ENCODE measurements around the gene USP30. TPM values are rescaled to one million over a fixed set of nuclear protein-coding genes. Genes with fewer than 3 reads are reported as not detected.
"Not testable (repeated sequence)": the region's sequence is repeated elsewhere in the genome, so short reads cannot be mapped to it uniquely, and the experiment has no call there.

The USP30 gene
- 16.0 TPM for polyA plus RNA-seq

GRCh38 chr12:109052414-109053323 lies at the start of gene USP30:
Gene USP30, plus strand, starts transcription at chr12:109052576. Its CDS starts 103 bp downstream, at chr12:109052679.
- H3K4me3 Mint-ChIP-seq = peak within 1 kb of the TSS; percentile 87 to 100 (median 96)
- no peaks in the 10 kb centered on the region for H3K27me3 Mint-ChIP-seq
- H3K4me1 Mint-ChIP-seq = peaks cover 9 to 18% (median 12%) of the 10 kb centered on the region in 3 donors
- peak within 1 kb of the TSS; percentile 77 to 97 (median 93) for H3K27ac Mint-ChIP-seq
- H3K9me3 Mint-ChIP-seq = no peaks in the 10 kb centered on the region
- peaks cover 3% of the 10 kb centered on the region for H3K36me3 Mint-ChIP-seq

- no peak overlapping the region for H3K27ac Mint-ChIP-seq
- no peaks in the 10 kb centered on the region for H3K9me3 Mint-ChIP-seq
- H3K36me3 Mint-ChIP-seq = no peaks in the 10 kb centered on the region
- peaks cover 7% of the 10 kb centered on the region for H3K27me3 Mint-ChIP-seq
- no peak overlapping the region for H3K4me3 Mint-ChIP-seq
- no peaks in the 10 kb centered on the region for H3K4me1 Mint-ChIP-seq
These were observed 48.4 kb upstream of the USP30 start for GRCh38 chr12:109004017-109004416.

- Mint-ChIP-seq H3K36me3 (no peaks in the 10 kb centered on the region), H3K9me3 (no peaks in the 10 kb centered on the region), H3K4me1 (no peaks in the 10 kb centered on the region), H3K4me3 (no peak overlapping the region), H3K27ac (no peak overlapping the region), H3K27me3 (peaks cover 16% of the 10 kb centered on the region)
These were observed 42.6 kb upstream of the USP30 start for GRCh38 chr12:109009766-109010165.

GRCh38 chr12:109010259-109010658 lies 42.1 kb upstream of the USP30 start:
- H3K4me3 Mint-ChIP-seq = no peak overlapping the region

GRCh38 chr12:109014984-109015765 lies 37.2 kb upstream of the USP30 start:
- no peaks in the 10 kb centered on the region for H3K4me1 Mint-ChIP-seq
- H3K27me3 Mint-ChIP-seq = peaks cover 22% of the 10 kb centered on the region
- H3K4me3 Mint-ChIP-seq = no peak overlapping the region
- peaks cover 0 to 2% (median 0%) of the 10 kb centered on the region in 3 donors for H3K9me3 Mint-ChIP-seq
- no peak overlapping the region for H3K27ac Mint-ChIP-seq
- no peaks in the 10 kb centered on the region for H3K36me3 Mint-ChIP-seq

More at GRCh38 chr12:109010259-109010658, 42.1 kb upstream of the USP30 start:
- no peaks in the 10 kb centered on the region for H3K4me1 Mint-ChIP-seq
- peaks cover 17% of the 10 kb centered on the region for H3K27me3 Mint-ChIP-seq
- H3K9me3 Mint-ChIP-seq = peaks cover 0 to 2% (median 0%) of the 10 kb centered on the region in 3 donors
- H3K27ac Mint-ChIP-seq = no peak overlapping the region
- H3K36me3 Mint-ChIP-seq = no peaks in the 10 kb centered on the region

- Mint-ChIP-seq H3K4me3 (no peak overlapping the region), H3K27ac (no peak overlapping the region), H3K9me3 (peaks cover 0 to 2% (median 0%) of the 10 kb centered on the region in 3 donors), H3K27me3 (peaks cover 28% of the 10 kb centered on the region), H3K4me1 (peaks cover 0 to 2% (median 0%) of the 10 kb centered on the region in 3 donors), H3K36me3 (no peaks in the 10 kb centered on the region)
These were observed 36.4 kb upstream of the USP30 start for GRCh38 chr12:109016016-109016415.

GRCh38 chr12:109016978-109017377 lies 35.4 kb upstream of the USP30 start:
- Mint-ChIP-seq H3K9me3 (peaks cover 0 to 2% (median 2%) of the 10 kb centered on the region in 3 donors), H3K4me3 (peak overlapping the region in 1 of 4 donors; percentile 23), H3K27ac (no peak overlapping the region), H3K27me3 (peaks cover 29% of the 10 kb centered on the region), H3K36me3 (no peaks in the 10 kb centered on the region), H3K4me1 (peaks cover 0 to 2% (median 2%) of the 10 kb centered on the region in 3 donors)

GRCh38 chr12:109018296-109018695 lies 34.1 kb upstream of the USP30 start:
- no peak overlapping the region for H3K4me3 Mint-ChIP-seq
- H3K9me3 Mint-ChIP-seq = peaks cover 0 to 2% (median 2%) of the 10 kb centered on the region in 3 donors
- H3K27me3 Mint-ChIP-seq = peaks cover 33% of the 10 kb centered on the region
- H3K4me1 Mint-ChIP-seq = peaks cover 0 to 2% (median 2%) of the 10 kb centered on the region in 3 donors
- H3K36me3 Mint-ChIP-seq = no peaks in the 10 kb centered on the region
- H3K27ac Mint-ChIP-seq = no peak overlapping the region

- Mint-ChIP-seq H3K9me3 (peaks cover 0 to 2% (median 0%) of the 10 kb centered on the region in 3 donors), H3K27ac (no peak overlapping the region), H3K4me1 (peaks cover 0 to 2% (median 2%) of the 10 kb centered on the region in 3 donors), H3K36me3 (no peaks in the 10 kb centered on the region), H3K27me3 (peaks cover 30% of the 10 kb centered on the region), H3K4me3 (peak overlapping the region in 1 of 4 donors; percentile 8)
These were observed 32.1 kb upstream of the USP30 start for GRCh38 chr12:109020146-109020795.

GRCh38 chr12:109020796-109021380 lies 31.5 kb upstream of the USP30 start, which contains the start of gene SVOP:
Gene SVOP, minus strand, starts transcription at chr12:109021068. Its CDS starts 200 bp downstream, at chr12:109020868.
- no peak within 1 kb of the TSS for H3K27ac Mint-ChIP-seq
- no peaks in the 10 kb centered on the region for H3K36me3 Mint-ChIP-seq
- H3K27me3 Mint-ChIP-seq = peaks cover 25% of the 10 kb centered on the region
- H3K4me3 Mint-ChIP-seq = peak within 1 kb of the TSS in 2 of 4 donors; percentile 8 to 24
- H3K4me1 Mint-ChIP-seq = peaks cover 0 to 2% (median 2%) of the 10 kb centered on the region in 3 donors
- H3K9me3 Mint-ChIP-seq = peaks cover 0 to 2% (median 0%) of the 10 kb centered on the region in 3 donors

GRCh38 chr12:109027767-109028166 lies 24.6 kb upstream of the USP30 start:
- Mint-ChIP-seq H3K27ac (no peak overlapping the region), H3K27me3 (peaks cover 7% of the 10 kb centered on the region), H3K36me3 (no peaks in the 10 kb centered on the region), H3K9me3 (no peaks in the 10 kb centered on the region), H3K4me3 (no peak overlapping the region), H3K4me1 (no peaks in the 10 kb centered on the region)

GRCh38 chr12:109028624-109029023 lies 23.8 kb upstream of the USP30 start:
- H3K4me1 Mint-ChIP-seq, H3K4me3 Mint-ChIP-seq, H3K36me3 Mint-ChIP-seq, H3K9me3 Mint-ChIP-seq, H3K27me3 Mint-ChIP-seq, H3K27ac Mint-ChIP-seq: not testable (repeated sequence)

- Mint-ChIP-seq H3K4me3 (no peak overlapping the region), H3K36me3 (no peaks in the 10 kb centered on the region), H3K4me1 (no peaks in the 10 kb centered on the region), H3K27ac (no peak overlapping the region), H3K9me3 (no peaks in the 10 kb centered on the region), H3K27me3 (peaks cover 10% of the 10 kb centered on the region)
These were observed 23.0 kb upstream of the USP30 start for GRCh38 chr12:109029411-109029810.
